ENCODE results near the gene C3orf22. TPM values are rescaled to one million over a fixed set of nuclear protein-coding genes. Genes with fewer than 3 reads are reported as not detected.

C3orf22 gene
- total RNA-seq, 1 donor from 2014 or later = not detected

- H3K27ac Mint-ChIP-seq = no peak overlapping the region
Observed at GRCh38 chr3:126571078-126571477, 12.3 kb upstream of the C3orf22 start.

GRCh38 chr3:126570103-126570541 lies 11.4 kb upstream of the C3orf22 start:
- H3K27me3 Mint-ChIP-seq (ENCODE audit: low read depth) = peaks cover 7% of the 10 kb centered on the region
- no peaks in the 10 kb centered on the region for H3K9me3 Mint-ChIP-seq
- no peak for DNase-seq (ENCODE audit: low spot score)
- intact Hi-C loops (cut with micrococcal nuclease) = no loop called here
- H3K4me3 Mint-ChIP-seq (ENCODE audit: low read depth) = no peak overlapping the region
- no peaks in the 10 kb centered on the region for H3K36me3 Mint-ChIP-seq (ENCODE audit: low read depth)
- no peak overlapping the region for H3K27ac Mint-ChIP-seq
- no peaks in the 10 kb centered on the region for H3K4me1 Mint-ChIP-seq (ENCODE audit: low read depth)

More at GRCh38 chr3:126571078-126571477, 12.3 kb upstream of the C3orf22 start:
- no peak for DNase-seq (ENCODE audit: low spot score)
- no peaks in the 10 kb centered on the region for H3K4me1 Mint-ChIP-seq (ENCODE audit: low read depth)
- H3K27me3 Mint-ChIP-seq (ENCODE audit: low read depth) = peaks cover 7% of the 10 kb centered on the region
- no peaks in the 10 kb centered on the region for H3K36me3 Mint-ChIP-seq (ENCODE audit: low read depth)
- no peaks in the 10 kb centered on the region for H3K9me3 Mint-ChIP-seq
- intact Hi-C loops (cut with micrococcal nuclease) = no loop called here
- no peak overlapping the region for H3K4me3 Mint-ChIP-seq (ENCODE audit: low read depth)

- no peak for DNase-seq (ENCODE audit: low spot score)
- no peaks in the 10 kb centered on the region for H3K9me3 Mint-ChIP-seq
- H3K4me1 Mint-ChIP-seq (ENCODE audit: low read depth) = no peaks in the 10 kb centered on the region
- no peak overlapping the region for H3K4me3 Mint-ChIP-seq (ENCODE audit: low read depth)
- H3K27me3 Mint-ChIP-seq (ENCODE audit: low read depth) = peaks cover 9% of the 10 kb centered on the region
- intact Hi-C loops (cut with micrococcal nuclease) = no loop called here
- H3K36me3 Mint-ChIP-seq (ENCODE audit: low read depth) = no peaks in the 10 kb centered on the region
- H3K27ac Mint-ChIP-seq = no peak overlapping the region
Observed at GRCh38 chr3:126569390-126569975, 10.8 kb upstream of the C3orf22 start.

- Mint-ChIP-seq H3K36me3 (ENCODE audit: low read depth) (no peaks in the 10 kb centered on the region), H3K4me1 (ENCODE audit: low read depth) (no peaks in the 10 kb centered on the region)
- no peak for DNase-seq (ENCODE audit: low spot score)
Observed at GRCh38 chr3:126568776-126569342, 10.1 kb upstream of the C3orf22 start.

GRCh38 chr3:126567696-126568438 lies 9.1 kb upstream of the C3orf22 start:
- intact Hi-C loops (cut with micrococcal nuclease) = no loop called here
- H3K4me1 Mint-ChIP-seq (ENCODE audit: low read depth) = no peaks in the 10 kb centered on the region

More at GRCh38 chr3:126568776-126569342, 10.1 kb upstream of the C3orf22 start:
- Mint-ChIP-seq H3K4me3 (ENCODE audit: low read depth) (no peak overlapping the region), H3K27ac (no peak overlapping the region), H3K27me3 (ENCODE audit: low read depth) (peaks cover 9% of the 10 kb centered on the region), H3K9me3 (no peaks in the 10 kb centered on the region)
- intact Hi-C loops (cut with micrococcal nuclease) = no loop called here

GRCh38 chr3:126562737-126563276 lies 4.1 kb upstream of the C3orf22 start:
- no peaks in the 10 kb centered on the region for H3K9me3 Mint-ChIP-seq
- no peak overlapping the region for H3K4me3 Mint-ChIP-seq (ENCODE audit: low read depth)
- no peaks in the 10 kb centered on the region for H3K36me3 Mint-ChIP-seq (ENCODE audit: low read depth)
- H3K4me1 Mint-ChIP-seq (ENCODE audit: low read depth) = no peaks in the 10 kb centered on the region
- no peak overlapping the region for H3K27ac Mint-ChIP-seq
- H3K27me3 Mint-ChIP-seq (ENCODE audit: low read depth) = peaks cover 17% of the 10 kb centered on the region
- intact Hi-C loops (cut with micrococcal nuclease) = no loop called here
- DNase-seq (ENCODE audit: low spot score) = no peak

More at GRCh38 chr3:126567696-126568438, 9.1 kb upstream of the C3orf22 start:
- H3K27ac Mint-ChIP-seq = no peak overlapping the region
- H3K36me3 Mint-ChIP-seq (ENCODE audit: low read depth) = no peaks in the 10 kb centered on the region
- peaks cover 11% of the 10 kb centered on the region for H3K27me3 Mint-ChIP-seq (ENCODE audit: low read depth)
- H3K4me3 Mint-ChIP-seq (ENCODE audit: low read depth) = no peak overlapping the region
- DNase-seq (ENCODE audit: low spot score) = no peak
- H3K9me3 Mint-ChIP-seq = no peaks in the 10 kb centered on the region

GRCh38 chr3:126557761-126558160 lies 971 bp downstream of the C3orf22 start:
- Mint-ChIP-seq H3K36me3 (ENCODE audit: low read depth) (no peaks in the 10 kb centered on the region), H3K4me3 (ENCODE audit: low read depth) (no peak overlapping the region), H3K4me1 (ENCODE audit: low read depth) (no peaks in the 10 kb centered on the region), H3K9me3 (no peaks in the 10 kb centered on the region), H3K27ac (no peak overlapping the region), H3K27me3 (ENCODE audit: low read depth) (peaks cover 6% of the 10 kb centered on the region)
- DNase-seq (ENCODE audit: low spot score) = no peak
- intact Hi-C loops (cut with micrococcal nuclease) = no loop called here

- Mint-ChIP-seq H3K27me3 (ENCODE audit: low read depth) (peaks cover 6% of the 10 kb centered on the region), H3K4me3 (ENCODE audit: low read depth) (no peak overlapping the region), H3K4me1 (ENCODE audit: low read depth) (no peaks in the 10 kb centered on the region), H3K27ac (no peak overlapping the region), H3K36me3 (ENCODE audit: low read depth) (no peaks in the 10 kb centered on the region), H3K9me3 (no peaks in the 10 kb centered on the region)
- peak; percentile 6 for DNase-seq (ENCODE audit: low spot score)
- intact Hi-C loops (cut with micrococcal nuclease) = no loop called here
Observed at GRCh38 chr3:126557415-126557745, 1.4 kb downstream of the C3orf22 start.

- peak; percentile 1 for DNase-seq (ENCODE audit: low spot score)
Observed at GRCh38 chr3:126556637-126557414, 1.9 kb downstream of the C3orf22 start.

GRCh38 chr3:126555795-126556636 lies 2.7 kb downstream of the C3orf22 start:
- no peak overlapping the region for H3K27ac Mint-ChIP-seq
- intact Hi-C loops (cut with micrococcal nuclease) = no loop called here
- H3K27me3 Mint-ChIP-seq (ENCODE audit: low read depth) = no peaks in the 10 kb centered on the region
- H3K36me3 Mint-ChIP-seq (ENCODE audit: low read depth) = no peaks in the 10 kb centered on the region
- no peak overlapping the region for H3K4me3 Mint-ChIP-seq (ENCODE audit: low read depth)
- DNase-seq (ENCODE audit: low spot score) = peak; percentile 2
- H3K9me3 Mint-ChIP-seq = no peaks in the 10 kb centered on the region
- no peaks in the 10 kb centered on the region for H3K4me1 Mint-ChIP-seq (ENCODE audit: low read depth)

More at GRCh38 chr3:126556637-126557414, 1.9 kb downstream of the C3orf22 start:
- intact Hi-C loops (cut with micrococcal nuclease) = no loop called here
- Mint-ChIP-seq H3K27ac (no peak overlapping the region), H3K36me3 (ENCODE audit: low read depth) (no peaks in the 10 kb centered on the region), H3K4me1 (ENCODE audit: low read depth) (no peaks in the 10 kb centered on the region), H3K4me3 (ENCODE audit: low read depth) (no peak overlapping the region), H3K27me3 (ENCODE audit: low read depth) (peaks cover 4% of the 10 kb centered on the region), H3K9me3 (no peaks in the 10 kb centered on the region)

- peak; percentile 4 for DNase-seq (ENCODE audit: low spot score)
- no peak overlapping the region for H3K27ac Mint-ChIP-seq
- H3K9me3 Mint-ChIP-seq = no peaks in the 10 kb centered on the region
- H3K27me3 Mint-ChIP-seq (ENCODE audit: low read depth) = no peaks in the 10 kb centered on the region
- intact Hi-C loops (cut with micrococcal nuclease) = no loop called here
- no peak overlapping the region for H3K4me3 Mint-ChIP-seq (ENCODE audit: low read depth)
- no peaks in the 10 kb centered on the region for H3K36me3 Mint-ChIP-seq (ENCODE audit: low read depth)
- H3K4me1 Mint-ChIP-seq (ENCODE audit: low read depth) = no peaks in the 10 kb centered on the region
Observed at GRCh38 chr3:126554560-126555525, 3.9 kb downstream of the C3orf22 start.

All from activated T-helper 2 cell treated with anti-CD3 and anti-CD28 coated beads, Interferon-gamma antibody, Interleukin-2, Interleukin-4, amounts not matched to agents 10 μg/mL and 5 μg/mL and 100 μg/mL, durations not matched to agents 14 hours and 24 hours and 36 hours (primary cell).